HPDE6-E6E7 (cell line): Measurements from ENCODE around the gene USH2A.

Source experiments
- DNase-seq: peaks from one replicate; pipeline ENCODE4 v3.0.0; 2011; ENCODE audit warnings: missing footprints; ENCODE audit errors: extremely low spot score

USH2A gene

DNA sequence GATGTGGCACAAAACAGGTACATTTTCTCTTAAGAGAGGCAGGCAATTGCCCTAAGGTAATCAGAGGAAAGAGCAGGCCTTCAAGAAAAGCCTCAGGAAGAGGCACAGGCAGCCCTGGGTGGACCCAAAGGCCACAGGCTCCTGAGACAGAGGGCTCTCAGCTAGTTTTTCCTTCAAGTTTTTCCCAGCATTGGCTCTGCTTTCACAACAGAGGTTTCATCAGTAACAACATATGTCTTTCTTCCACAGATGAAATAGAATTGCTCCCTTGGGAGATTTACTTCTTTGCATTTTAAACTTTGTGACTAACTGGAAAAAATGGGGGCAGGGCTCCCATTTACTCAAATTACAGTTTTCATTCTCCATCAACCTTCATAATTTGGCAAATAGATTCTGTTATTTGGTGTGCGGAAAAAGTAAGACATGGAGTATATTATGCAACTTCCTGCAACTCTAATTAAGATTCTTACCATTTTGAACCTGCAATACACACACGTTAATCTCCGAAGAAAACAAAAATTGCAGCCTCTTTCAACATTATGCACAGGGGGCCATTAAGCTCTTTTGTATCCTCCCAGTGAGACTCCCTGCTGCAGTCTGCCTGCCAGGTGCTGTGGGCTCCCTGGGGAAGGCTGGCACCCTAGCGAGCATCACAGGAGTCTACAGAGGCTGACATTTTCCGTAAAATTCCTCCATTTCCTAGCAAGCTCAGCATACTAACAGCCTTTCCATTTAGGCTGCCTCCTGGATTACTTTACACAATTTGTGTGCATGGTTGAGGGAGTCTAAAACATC, 282.3 kb downstream of the USH2A start:
- DNase-seq, result no peak

DNA sequence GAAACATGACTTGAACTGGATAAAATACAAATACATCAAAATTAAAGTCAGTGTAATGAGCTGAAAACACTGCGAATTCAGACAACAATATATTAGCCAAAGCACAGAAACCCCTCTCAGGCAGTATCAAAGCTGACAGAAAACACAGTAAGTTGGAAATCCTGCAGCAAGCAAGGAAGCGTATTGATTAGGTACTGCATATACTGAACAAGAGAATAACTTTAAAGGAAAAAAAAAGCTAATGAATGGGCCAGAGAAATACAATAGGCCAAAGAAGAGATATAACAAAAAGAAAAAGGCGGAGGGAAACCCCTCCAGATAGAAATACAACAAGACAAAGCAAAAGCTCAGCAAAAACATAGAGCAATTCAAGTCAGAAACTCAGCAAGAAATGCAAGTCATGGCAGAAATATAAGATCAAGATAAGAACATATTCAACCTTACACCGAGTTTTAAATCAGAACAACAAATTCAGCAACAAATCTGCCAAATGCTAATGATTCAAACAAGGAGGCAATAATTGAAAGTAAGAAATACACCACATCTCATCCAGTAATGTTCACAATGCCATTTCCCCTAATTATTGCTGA, 299.0 kb downstream of the USH2A start:
- no peak for DNase-seq

DNA sequence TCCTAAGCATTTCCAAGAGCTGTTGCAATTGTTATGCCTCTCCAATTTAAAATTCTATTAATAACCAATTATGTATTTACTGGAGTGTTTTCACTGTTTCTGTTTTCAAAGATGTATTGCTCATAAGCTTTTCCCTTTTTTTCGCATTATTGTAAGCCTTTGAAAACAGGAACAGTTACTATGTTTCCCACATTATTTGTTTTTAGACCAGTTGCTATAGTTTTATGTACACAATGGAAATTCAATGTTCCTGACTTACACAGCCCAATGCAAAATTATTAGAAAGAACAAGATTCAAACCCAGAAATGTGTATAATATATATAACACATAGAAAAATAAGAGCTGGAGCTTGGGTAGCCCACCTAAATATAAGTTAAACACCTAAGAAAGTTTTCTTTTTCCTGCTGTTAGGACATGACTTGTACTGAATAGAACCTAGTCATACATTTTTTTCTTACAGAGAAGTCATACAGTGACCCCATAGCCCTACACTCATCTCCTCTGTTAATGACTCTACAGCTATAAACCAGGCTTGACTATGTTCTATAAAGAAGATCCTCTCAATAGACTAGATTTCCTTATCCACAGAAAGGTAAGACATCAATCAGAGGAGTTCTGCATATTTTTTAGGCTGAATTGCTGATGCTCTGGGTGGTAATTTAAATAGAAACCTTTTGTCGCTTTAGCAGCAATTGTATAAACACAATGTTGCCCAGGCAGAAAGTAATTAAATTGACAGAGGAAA, 299.6 kb downstream of the USH2A start:
- DNase-seq, result no peak

DNA sequence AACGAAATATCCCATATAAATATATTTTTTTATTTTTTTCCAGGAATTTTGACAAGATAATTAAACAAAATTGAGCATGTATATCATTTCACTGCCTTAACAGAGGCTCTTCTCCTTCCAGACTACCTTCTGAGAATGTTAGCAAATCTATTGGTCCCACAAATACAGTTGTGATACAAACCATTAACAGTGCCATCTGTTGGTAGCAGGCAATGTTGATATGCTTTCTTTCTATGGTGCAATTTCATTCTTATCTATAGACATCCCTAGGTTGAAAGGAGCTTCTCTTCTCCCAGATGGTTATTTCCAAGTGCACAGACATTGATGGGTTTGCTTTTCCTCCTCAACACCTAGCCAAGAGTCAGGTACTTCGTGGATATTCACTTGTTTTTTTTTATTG, 303.6 kb downstream of the USH2A start:
- peak; percentile 7 for DNase-seq

DNA sequence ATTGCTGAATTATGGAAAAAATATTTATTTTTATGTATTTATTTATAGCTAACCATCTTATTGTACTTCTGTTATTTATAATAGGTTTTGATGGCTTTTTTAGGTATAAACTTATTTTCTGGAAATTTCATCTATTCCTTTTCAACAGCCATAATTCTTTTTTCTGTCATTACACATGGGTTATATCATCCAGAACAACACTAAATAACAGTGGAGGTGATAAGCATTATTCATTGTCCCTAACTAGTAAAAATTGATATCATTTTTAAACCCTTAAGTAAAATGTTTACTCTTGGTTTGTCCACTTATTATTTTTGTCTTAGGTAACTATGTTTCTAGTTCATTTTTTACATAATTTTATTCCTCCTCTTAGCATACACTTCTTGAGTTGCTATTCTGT, 309.1 kb downstream of the USH2A start:
- no peak for DNase-seq

DNA sequence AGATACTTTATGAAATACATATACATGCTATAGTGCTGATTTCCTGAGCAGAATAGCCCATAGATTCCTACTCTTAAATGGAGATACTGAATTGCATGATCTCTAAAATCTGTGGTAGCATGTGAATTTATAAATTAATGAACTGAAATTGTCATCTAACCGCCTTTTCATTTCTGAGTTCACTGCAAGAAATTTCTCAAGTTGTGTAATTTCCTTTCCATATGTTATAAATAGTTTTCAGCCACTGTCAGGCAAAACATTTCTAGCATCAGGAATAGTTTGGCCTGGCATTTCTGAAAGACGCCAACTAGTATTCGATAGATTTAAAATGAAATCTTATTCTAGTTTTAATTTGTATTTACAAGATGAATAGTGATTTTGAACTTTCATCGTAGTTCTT, 310.1 kb downstream of the USH2A start:
- no peak for DNase-seq

DNA sequence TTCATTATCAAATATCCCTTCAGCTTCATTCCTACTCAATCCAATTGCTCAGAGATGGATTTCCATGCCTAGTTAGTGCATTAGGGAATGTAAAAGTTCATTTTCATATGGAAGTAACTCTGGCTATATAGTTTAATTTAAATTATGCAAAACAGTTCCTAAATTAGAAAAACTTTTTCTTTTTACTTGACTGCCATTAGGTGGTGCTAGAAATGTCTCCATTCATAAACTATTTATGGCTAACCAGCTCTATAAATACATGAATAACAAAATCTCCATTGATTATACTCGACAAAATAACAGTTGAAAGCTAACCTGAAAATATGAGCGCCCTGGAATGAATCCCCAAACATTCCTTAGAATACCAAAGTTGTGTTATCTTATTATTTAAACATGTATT, 311.4 kb downstream of the USH2A start:
- no peak for DNase-seq

DNA sequence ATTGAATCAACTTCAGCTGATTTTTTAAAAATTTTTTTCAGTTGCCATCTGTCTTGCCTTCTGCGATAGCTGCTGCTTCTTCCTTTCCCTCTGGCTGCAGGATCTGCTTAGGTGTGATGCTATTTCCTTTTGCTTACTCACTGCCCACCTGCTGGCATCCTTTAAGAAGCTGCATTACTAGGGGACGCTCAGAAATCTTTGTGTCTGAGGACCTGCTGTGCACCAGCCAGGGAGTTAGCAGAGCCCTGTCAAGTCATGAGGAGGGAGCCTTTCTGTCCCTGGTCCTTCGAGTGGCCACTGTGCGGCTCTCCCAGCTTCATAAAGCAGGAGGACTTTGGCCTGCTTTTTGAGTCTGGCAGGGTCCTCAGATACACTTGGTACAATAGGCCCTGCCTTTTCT, 327.8 kb downstream of the USH2A start:
- no peak for DNase-seq

DNA sequence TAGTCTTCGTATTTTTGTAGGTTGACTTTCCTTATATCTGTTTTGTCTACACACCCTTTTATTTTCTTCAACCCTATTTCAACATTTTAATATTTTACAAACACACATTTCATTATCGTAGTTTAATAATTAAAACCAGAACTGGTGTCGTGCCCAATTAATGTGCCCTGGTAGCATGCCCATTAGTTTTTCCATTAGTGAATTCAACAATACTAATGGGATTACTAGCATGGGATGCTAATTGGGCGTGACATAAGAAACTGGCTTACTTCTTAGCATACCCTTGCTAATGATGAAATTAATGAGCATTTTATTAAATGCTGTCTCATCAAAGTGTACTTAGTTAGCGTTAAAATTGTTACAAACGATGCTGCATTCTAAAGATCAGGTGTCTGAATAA, 332.7 kb downstream of the USH2A start:
- no peak for DNase-seq

DNA sequence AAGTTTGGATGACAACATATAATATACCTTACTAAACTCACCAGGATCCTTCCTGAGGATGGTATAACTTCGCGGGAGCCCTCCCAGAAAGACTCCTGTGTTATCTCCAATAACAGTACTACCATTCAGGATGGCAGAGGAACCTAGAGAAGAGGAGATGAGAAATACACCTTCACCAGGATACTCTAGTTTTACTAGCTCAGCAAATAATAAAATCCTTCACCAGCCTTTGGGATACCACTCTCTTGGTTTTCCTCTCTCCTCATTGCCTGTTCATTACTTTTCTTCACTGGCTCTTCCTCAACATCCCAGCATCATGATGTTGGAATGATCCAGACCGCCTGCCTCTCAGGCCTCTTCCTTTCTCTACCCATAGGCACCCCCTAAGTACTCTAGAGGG, 336.6 kb downstream of the USH2A start:
- DNase-seq, result no peak

DNA sequence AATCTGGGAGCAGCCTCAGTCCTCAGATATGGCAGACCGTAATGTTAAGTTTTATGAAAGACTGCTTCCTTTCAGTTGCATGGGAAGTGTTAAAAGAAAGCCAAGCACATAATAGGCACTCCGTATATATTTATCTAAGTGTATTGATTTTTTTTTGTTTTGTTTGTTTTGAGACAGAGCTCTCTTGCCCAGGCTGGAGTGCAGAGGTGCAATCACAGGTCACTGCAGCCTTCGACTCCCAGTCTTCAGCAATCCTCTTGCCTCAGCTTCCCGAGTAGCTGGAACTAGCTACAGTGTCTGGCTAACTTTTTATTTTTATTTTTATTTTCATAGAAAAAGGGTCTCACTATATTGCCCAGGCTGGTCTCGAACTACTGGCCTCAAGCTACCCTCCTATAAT, 341.8 kb downstream of the USH2A start:
- no peak for DNase-seq

DNA sequence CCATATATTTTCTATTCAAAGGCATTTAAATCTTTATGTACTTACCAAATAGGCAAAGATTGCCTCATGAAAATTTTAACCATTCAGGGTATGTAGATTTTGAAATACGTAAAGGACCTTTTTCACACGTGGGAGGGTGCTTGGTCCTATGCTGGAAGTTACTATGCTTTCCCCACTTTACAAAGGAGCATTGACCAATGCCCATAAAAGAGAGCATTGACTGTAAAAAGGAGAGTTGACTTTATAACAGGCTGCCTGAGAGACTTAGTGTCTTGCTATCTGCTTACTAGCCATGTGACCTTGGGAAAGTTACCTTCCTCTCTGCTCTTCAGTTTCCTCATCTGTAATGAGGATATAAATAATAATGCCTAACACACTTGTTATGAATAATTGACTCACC, 346.5 kb downstream of the USH2A start:
- no peak for DNase-seq

DNA sequence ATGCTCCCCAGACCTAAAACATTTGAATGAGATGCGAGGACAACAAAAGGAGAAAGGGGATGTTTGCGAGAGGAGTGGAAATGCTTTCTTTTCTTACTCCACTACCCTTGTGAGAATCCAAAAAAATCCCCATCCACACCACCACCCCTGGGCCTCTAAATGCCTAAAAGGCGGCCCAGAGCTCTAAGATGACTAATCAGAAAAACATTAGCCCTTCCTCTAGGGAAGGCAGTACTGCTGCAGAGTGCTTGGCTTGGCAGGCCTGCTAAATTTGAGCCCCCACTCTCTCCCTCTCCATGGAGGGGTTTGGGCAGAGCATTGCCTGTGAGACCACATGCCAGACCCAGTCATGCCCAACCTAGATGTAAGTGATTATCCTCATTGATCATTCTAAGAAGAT, 347.9 kb downstream of the USH2A start:
- DNase-seq, result no peak

DNA sequence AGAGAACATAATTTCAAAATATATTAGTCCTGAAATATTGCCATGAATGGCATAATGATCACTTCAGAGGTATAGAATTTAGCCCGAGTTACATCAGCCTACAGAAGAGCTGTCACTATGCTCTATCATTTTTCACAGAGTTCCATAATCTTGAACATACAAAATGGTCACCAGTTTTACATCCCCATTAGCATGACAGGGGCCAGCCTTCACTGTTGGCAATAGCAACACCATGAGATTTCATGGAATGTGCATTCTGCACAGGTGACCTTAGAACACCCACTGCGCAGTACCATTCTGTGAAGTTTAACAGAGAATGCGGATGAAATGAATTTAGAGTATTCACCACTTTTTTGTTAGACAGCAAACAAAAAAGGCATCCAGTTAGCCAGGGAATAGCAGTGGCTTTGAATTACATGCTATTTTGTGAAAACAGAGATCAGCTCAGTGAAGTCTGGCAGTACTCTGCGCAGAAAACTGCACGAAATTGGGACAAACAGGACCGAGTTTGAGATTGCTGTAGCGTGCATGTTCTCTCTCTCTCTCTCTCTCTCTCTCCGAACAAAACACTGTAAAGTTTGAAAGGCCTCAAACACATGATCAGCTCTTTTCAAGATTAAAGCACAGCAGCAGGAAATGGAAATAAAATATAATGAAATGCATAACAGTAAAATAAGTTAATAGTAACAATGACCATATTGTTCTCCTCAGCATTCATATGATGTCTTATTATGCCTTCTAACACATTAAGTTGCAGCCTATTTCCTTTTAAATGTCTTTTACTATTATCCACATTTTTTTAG, 349.3 kb downstream of the USH2A start:
- DNase-seq, result no peak

DNA sequence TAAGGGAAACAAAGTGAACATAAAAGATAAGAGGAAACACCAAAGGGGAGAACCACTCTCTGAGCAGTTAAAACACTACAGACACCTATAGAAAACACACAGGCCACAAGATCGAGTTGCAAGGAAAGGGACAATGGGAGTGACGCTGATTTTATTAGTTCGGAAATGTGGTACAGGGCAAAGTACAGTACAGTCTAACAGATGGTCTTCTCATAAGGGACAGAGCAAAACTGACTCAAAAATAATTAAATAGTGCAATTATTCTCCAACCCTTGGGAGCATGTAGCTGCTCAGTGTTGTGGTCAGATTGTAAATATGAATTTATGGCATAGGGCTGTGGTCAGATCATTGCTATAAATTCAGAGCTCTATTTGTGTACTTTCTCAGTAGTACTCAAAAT, 352.0 kb downstream of the USH2A start:
- no peak for DNase-seq

DNA sequence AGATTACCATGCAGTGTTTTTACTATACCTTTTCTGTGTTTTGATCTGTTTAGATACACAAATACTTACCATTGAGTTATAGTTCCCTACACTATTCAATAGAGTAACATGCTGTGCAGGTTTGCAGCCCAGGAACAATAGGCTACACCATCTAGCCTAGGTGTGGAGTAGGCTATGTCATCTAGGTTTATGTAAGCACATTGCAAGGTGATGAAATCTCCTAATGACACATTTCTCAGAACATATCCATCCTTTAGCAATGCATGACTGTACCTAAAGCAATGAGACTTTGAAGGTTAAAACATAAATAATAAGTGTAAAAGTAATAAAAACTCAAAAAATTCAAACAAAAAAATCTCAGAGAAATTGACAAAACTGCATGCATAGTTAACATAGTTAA, 358.6 kb downstream of the USH2A start:
- no peak for DNase-seq

DNA sequence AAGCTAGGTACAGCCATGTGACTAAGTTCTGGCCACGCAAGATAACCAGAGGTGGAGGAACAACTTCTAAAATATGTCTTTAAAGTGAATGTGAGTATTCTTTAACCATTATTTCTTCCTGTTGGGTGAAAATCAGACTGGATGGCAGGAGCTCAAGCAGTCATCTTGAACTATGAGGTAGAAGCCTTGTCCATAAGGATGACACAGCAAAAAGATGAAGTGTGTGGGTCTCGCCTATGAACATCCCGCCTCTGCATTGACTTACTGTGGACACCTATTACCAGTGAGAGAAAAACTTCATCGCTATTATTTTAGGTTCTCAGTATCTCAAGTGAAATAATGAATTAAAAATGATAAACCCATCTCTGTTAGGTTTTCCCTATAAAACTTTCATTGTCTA, 365.3 kb downstream of the USH2A start:
- no peak for DNase-seq

DNA sequence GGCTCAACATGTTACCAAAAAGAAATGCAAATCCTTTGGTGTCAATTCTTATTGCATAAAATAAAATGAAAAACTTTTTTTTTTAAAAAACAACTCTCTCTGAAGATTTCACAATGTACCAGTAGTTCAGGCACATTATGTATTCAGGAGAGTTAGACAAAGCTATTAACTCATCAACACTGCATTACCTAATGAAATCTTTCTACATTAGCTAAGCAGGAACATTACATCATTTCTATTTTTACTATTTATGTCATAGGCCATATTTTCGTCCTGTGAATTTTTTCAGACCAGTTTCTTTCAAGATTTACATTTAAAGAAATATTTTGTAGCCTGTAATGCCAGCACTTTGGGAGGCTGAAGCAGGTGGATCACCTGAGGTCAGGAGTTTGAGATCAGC, 366.2 kb downstream of the USH2A start:
- DNase-seq, result no peak

DNA sequence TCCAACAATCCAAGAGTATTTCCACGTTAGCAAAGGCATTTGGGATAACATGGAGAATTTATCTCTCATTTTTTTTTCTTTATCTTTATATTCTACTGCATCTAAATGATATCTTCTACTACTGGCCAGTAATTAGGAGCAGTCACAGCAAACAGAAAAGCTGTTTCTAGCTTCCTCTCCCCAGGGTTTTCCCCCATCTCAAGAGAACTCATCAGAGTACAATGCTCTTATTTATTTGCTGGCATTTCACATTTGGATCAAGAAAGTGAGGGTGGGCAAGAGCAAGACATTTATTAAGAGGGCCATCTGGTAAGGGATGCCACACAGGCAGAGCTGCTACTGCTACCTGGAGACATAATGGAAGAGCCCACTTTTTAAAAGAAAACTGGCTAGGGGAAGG, 368.2 kb downstream of the USH2A start:
- no peak for DNase-seq

DNA sequence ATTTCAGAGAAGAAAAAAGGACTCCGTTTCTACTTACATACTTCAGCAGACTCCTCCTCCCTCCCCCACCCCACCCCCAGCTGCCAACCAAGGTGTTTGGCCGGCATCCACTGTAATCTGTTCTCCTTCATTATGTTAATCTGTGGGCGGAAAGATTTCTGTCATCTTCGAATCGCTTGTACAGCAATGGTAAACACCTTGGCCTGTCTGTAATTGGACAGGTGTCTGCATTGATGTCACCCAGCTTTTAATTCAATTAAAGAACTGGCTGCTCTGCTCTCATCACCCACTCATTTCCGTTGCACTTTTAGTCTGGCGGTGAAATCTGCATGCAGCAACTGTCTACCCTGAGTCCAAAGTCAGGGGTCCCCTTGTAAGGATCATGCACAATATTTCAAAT, 368.6 kb downstream of the USH2A start:
- no peak for DNase-seq

DNA sequence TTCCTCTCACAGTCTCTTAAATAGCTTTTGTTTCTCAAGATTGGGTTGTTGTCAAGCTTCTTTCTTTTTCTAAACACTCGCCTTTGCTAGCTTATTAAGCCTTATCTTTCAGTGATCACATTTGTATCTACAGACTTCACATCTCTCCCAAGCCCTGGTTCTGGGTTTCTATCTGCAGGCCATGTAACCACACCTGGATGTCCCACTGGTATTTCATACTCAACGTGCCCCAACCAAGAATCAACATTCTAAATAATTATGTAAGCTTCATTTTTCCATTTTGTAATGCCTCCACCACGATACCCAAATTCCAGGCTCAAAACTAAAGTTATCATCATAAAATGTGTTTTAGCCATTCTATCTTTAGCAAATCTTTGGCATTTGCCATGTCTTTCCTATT, 372.2 kb downstream of the USH2A start:
- no peak for DNase-seq

DNA sequence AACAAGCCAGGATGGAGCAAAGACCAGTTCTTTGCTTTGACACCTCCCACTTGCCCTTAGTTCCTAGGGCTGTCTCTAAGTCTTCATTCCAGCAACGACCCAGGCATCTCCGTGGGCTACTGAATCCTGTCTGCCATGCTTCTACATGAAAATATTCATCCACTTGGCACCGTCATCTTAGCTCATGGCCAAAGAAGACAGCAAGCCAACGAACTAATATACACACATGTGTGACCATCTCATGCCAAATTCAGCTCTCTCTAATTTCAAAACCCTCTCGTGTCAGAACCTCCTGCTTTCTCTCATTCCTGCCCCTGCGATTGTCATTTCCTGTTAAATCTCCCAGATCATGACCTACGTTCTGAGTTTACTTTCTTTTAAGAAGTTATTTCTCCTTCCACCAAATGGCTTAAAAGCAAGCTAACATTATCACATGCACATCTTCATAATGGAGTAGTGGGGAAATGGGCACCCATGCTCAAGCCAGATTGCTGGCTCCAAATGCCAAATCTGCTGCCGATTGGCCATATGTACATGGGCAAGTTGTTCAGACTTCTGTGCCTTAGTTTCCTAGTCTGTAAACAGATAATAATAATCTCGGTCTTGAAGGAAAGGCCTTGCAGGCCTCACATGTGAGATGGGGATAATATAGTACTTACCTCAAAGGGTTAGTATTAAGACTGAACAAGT, 373.4 kb downstream of the USH2A start:
- DNase-seq, result no peak
